ENCODE results near the gene UBTF. TPM values are rescaled to one million over a fixed set of nuclear protein-coding genes. Genes with fewer than 3 reads are reported as not detected.

UBTF gene
- total RNA-seq, 6 experiments from 2014 or later = 22.3 to 35.9 (median 32.0) TPM

DNA sequence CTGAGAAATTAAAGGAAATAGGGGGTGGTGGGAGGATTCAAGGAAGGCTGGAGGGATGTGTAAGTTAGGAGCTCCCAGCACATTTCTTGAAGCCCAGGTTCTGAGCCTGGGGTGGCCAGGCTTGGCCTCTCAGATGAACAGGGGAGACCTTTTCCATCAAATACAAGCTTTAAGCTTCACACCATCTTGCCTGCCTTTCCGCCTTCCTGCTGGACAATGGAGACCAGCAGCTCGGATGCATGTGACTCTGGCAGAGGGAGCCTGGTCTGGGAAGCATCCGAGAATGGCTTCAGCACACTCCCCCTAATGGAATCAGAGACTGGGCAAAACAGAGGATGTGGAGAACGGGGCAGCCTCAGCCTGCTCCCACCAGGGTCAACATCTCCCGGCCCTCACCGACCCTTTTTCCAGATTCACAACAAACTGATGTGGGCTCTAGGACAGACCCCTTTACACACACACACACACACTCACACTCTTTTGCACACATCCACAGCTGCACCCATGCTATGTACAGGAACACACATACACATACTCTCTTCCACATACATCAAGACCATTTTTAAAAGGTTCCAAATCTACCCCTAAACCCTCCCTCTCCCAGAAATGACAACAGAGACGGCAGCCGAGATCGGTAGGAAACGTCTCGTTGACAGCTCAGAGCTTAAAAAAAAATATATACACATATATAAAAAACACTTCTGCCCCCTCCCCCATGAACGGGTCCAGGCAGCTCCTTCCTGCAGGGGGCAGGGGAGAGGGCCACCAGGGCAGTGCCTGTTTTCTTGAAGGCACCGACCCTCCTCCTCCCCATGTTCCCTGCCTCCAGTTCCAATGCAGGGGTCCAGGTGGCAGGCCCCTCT lies 13.3 kb downstream of the UBTF start:
- WGBS (ENCODE audit: insufficient coverage, low coverage, low lambda C conversion rate, missing lambda C conversion rate) = 57% methylated on average over 7 of the region's 13 CpGs

GRCh38 chr17:44204441-44204882 lies 15.0 kb downstream of the UBTF start:
- no peak for ATAC-seq
- Histone ChIP-seq H3K36me3 (peaks cover 0 to 24% (median 11%) of the 10 kb centered on the region in 4 donors), H3K27me3 (no peaks in the 10 kb centered on the region), H3K9me3 (no peaks in the 10 kb centered on the region), H3K4me1 (no peaks in the 10 kb centered on the region), H3K27ac (no peak overlapping the region), H3K4me3 (no peak overlapping the region)
- TF ChIP-seq, protein P1, sequence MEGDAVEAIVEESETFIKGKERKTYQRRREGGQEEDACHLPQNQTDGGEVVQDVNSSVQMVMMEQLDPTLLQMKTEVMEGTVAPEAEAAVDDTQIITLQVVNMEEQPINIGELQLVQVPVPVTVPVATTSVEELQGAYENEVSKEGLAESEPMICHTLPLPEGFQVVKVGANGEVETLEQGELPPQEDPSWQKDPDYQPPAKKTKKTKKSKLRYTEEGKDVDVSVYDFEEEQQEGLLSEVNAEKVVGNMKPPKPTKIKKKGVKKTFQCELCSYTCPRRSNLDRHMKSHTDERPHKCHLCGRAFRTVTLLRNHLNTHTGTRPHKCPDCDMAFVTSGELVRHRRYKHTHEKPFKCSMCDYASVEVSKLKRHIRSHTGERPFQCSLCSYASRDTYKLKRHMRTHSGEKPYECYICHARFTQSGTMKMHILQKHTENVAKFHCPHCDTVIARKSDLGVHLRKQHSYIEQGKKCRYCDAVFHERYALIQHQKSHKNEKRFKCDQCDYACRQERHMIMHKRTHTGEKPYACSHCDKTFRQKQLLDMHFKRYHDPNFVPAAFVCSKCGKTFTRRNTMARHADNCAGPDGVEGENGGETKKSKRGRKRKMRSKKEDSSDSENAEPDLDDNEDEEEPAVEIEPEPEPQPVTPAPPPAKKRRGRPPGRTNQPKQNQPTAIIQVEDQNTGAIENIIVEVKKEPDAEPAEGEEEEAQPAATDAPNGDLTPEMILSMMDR (IDR thresholded peaks at IDR 0.05) = no peak
- TF ChIP-seq POLR2A (IDR thresholded peaks at IDR 0.05) = no peak
- DNase-seq = no peak
- 33% methylated on average over 1 of the region's 5 CpGs for WGBS (ENCODE audit: insufficient coverage, low coverage, low lambda C conversion rate, missing lambda C conversion rate)
- intact Hi-C loops (cut with DNase I) = no loop called here

More for the DNA sequence above, 13.3 kb downstream of the UBTF start:
- H3K36me3 ChIP-seq = peaks cover 0 to 37% (median 15%) of the 10 kb centered on the region in 4 donors
- DNase-seq (no peak), ATAC-seq (no peak)
- H3K27me3 ChIP-seq = no peaks in the 10 kb centered on the region
- no peaks in the 10 kb centered on the region for H3K9me3 ChIP-seq
- TF ChIP-seq POLR2A (IDR thresholded peaks at IDR 0.05) = no peak
- TF ChIP-seq, protein P1 (IDR thresholded peaks at IDR 0.05) = no peak
- peaks cover 0 to 7% (median 0%) of the 10 kb centered on the region in 4 donors for H3K4me1 ChIP-seq
- no peak overlapping the region for H3K4me3 ChIP-seq
- no peak overlapping the region for H3K27ac ChIP-seq
- intact Hi-C loops (cut with DNase I) = no loop called here

- ATAC-seq (no peak), DNase-seq (no peak)
- H3K4me3 ChIP-seq = no peak overlapping the region
- peaks cover 0 to 18% (median 6%) of the 10 kb centered on the region in 4 donors for H3K36me3 ChIP-seq
- WGBS (ENCODE audit: insufficient coverage, low coverage, low lambda C conversion rate, missing lambda C conversion rate) = 52% methylated on average over 9 of the region's 9 CpGs
- TF ChIP-seq POLR2A (IDR thresholded peaks at IDR 0.05) = no peak
- TF ChIP-seq, protein P1 (IDR thresholded peaks at IDR 0.05) = peak; percentile 48 to 61 (median 56)
- H3K4me1 ChIP-seq = no peaks in the 10 kb centered on the region
- intact Hi-C loops (cut with DNase I) = no loop called here
- H3K27ac ChIP-seq = no peak overlapping the region
- H3K9me3 ChIP-seq = no peaks in the 10 kb centered on the region
- no peaks in the 10 kb centered on the region for H3K27me3 ChIP-seq
Measured at GRCh38 chr17:44203731-44204440, 15.6 kb downstream of the UBTF start.

GRCh38 chr17:44202756-44203155 lies 16.7 kb downstream of the UBTF start:
- no peak for TF ChIP-seq POLR2A (IDR thresholded peaks at IDR 0.05)
- TF ChIP-seq, protein P1 (IDR thresholded peaks at IDR 0.05) = no peak
- DNase-seq (peak in 1 of 3 donors; percentile 57), ATAC-seq (no peak)
- WGBS (ENCODE audit: insufficient coverage, low coverage, low lambda C conversion rate, missing lambda C conversion rate) = 60% methylated on average over 4 of the region's 4 CpGs
- intact Hi-C loops (cut with DNase I) = no loop called here
- Histone ChIP-seq H3K27ac (no peak overlapping the region), H3K4me3 (no peak overlapping the region), H3K9me3 (no peaks in the 10 kb centered on the region), H3K27me3 (no peaks in the 10 kb centered on the region), H3K4me1 (peaks cover 0 to 3% (median 0%) of the 10 kb centered on the region in 4 donors), H3K36me3 (peaks cover 0 to 8% (median 3%) of the 10 kb centered on the region in 4 donors)
